Measurements from ENCODE around the gene ZNF318.

Gene ZNF318

DNA sequence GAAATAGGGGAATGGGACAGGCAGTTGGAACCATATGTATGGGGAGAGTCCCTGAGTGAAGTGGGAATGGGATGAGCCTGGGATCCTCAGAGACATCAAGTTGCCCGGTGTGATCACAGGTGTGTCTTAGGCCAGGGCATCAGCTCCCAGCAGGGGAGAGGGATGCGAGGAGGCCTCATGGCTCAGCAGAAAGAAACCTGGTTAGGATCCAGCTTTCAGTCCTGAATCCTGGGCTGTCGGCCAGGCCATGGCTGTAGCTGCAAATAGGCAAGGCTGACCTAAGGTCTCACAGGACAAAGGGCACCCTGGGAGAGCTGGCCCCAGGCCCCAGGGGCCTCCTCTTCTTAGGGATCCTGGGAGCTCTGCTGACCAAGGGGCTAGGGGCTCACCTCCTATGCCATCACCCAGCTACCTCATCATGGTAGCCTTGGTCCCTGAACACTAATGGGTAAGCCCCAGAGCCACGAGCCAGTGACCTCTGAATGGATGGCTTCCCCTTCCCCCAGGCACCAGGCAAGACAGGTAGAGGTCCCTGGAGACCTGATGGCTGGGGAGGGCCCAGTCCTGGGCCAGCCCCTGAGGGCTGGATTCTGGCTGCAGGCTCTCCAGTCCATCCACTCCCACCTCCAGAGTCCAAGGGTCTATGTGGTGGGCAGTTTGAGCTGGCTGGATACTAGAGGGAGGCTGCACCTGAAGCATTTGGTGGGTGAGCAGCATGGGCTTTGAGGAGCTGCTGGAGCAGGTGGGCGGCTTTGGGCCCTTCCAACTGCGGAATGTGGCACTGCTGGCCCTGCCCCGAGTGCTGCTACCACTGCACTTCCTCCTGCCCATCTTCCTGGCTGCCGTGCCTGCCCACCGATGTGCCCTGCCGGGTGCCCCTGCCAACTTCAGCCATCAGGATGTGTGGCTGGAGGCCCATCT lies 71.5 kb downstream of the ZNF318 start, which contains the start of gene SLC22A7:
SLC22A7 (plus strand) TSS at position 617 of the 921 bp plus-strand sequence; CDS start at position 716, 99 bp downstream.
- DNase-seq = no peak

DNA sequence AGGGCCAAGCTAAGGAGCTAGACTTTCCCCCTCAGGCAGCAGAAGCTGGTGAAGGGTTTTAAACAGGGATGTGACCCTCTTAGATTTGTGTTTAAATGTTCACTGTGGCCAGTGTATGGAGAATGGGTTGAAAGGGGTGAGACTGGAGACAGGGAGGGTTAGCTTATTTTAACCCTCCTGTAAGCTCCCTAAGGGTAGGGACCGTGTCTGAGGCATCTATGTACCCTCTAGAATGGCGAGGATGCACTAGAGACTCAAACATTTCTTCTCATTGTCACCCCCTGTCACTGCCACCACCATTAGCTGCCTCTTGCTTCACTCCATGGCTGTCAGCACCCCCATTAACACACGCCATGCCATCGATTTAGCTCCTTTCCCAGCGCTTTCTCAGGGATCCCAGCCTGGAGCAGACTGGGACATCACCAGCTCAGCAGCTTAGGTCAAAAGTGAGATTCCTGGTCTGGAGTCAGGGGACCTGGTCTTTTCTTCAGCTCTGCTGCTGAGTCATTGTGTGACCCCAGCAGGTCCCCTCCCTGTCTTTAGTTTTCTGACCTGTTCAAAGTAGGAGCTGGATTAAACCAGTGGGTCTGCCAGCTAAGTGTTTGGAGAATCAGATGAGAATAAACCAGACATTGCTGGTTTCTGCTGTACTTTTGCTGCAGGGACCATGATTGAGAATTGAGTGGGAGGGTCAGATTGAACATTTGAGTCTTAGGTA lies 72.5 kb downstream of the ZNF318 start:
- DNase-seq = no peak

DNA sequence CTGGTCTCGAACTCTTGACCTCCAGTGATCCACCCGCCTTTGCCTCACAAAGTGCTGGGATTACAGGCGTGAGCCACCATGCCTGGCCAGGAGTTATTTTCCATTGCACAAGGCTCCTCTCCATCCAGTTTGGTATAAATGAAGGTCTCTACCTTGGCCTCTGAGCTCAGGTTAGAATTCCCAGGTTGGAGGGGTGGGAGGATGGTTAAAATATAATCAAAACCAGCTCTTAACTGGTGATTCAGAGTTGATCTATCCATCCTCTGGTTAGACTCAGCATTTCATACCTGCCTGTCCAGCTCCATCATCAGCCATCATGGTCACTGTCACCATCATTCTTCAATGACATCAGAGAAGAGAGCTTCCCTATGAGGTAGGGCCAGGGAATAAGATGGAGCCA lies 74.0 kb downstream of the ZNF318 start:
- no peak for DNase-seq

DNA sequence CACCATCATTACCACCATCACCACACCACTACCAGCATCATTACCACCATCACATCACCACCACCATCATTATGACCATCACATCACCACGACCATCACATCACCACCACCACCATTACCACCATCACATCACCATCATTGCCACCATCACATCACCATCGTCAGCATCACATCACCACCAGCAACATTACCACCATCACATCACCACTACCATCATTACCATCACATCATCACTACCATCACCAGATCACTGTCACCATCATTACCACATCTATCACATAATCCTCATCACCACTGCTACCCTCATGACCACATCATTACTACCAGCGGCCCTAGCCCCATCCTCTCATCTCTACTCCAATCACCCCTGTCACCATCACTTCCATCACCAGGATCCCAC lies 74.9 kb downstream of the ZNF318 start:
- DNase-seq = no peak

DNA sequence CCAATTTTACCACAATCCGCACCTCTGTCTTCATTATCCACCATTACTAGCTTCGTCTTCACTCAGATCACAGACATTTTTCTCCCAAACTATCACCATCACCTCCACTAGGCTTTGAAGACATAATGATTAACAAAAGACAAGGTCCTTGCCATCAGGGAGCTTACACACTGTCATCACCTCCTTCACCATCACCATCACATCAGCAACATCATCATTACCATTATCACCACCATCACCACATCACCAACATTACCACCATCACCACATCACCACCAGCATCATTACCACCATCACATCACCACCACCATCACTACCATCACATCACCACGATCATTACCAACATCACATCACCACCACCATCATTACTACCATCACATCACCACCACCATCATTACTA lies 75.7 kb downstream of the ZNF318 start:
- DNase-seq = no peak

DNA sequence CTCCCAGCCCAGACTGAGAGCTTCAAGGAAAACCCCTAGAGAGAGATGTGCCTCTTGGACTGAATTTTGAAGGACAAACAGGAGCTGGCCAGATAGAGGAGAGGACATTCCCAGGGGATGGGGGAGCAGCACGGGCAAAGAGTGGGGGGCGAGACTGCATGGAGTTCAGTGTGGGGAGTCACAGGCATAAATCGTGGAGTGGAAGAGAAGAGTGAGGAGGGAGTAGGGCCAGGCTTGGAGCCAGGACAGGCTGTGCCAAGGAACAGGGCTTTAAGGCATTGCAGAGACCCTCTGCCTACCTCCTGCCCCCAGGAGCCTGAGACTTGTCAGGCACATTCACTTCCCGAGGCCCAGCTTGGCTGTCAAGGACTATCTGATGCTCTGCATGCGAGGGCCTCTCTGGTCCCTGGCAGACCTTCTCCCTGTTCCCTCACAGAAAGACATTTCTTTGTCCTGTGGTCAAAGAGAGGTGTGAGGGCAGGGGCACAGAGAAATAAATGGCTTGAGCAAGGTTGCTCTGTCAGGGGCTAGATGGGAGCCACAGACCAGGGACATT lies 76.6 kb downstream of the ZNF318 start:
- no peak for DNase-seq

DNA sequence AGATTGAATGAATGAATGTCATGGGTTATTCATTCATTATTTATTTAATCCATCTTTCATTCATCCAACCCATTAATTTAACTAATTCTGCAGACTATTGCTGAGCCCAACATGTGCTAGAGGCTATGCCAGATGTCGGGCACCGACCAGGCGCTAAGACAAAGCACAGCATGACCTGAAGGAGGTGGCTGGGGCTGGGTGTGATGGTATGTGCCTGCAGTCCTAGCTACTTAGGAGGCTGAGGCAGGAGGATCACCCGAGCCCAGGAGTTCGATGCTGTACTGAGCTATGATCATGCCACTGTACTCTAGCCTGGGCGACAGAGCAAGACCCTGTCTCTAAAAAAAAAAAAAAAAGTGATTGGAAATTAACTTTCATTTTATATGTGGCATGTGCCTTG lies 77.1 kb downstream of the ZNF318 start:
- no peak for DNase-seq

DNA sequence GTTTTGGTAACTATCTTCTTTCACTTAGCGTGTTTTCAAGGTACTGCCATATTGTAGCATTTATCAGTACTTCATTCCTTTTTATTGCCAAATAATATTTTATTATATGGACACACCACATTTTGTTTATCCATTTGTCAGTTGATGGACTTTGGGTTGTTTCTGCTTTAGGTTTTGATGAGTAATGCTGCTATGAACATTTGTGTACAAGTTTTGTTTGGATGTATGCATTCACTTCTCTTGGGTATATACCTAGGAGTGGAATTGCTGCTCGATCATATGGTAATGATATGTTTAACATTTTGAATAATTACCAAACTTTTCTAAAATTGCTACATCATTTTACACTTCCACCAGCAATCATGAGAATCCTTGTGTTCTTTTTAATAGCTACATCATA lies 77.7 kb downstream of the ZNF318 start:
- no peak for DNase-seq

DNA sequence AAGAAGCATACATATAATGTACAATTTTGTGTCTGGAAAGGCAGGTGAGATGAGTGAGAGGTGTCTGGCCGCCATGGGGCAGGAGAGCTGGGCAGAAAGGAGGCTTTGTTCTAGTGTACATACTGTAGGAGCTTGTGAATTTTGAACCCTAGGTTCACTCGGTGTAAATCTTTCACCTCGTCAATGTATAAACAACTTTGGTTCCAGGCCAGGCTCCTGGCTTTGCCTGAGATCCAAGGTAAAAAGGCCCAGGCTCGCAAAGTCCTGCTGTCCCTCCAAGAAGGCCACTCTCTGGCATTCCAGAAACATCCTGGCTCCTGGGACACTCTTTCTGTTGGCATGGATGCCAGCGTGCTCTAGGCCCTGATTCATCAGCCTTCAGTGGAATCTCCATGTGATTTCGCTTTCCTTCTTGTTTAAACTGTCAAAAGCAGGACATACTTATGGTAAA lies 78.5 kb downstream of the ZNF318 start:
- DNase-seq = no peak

DNA sequence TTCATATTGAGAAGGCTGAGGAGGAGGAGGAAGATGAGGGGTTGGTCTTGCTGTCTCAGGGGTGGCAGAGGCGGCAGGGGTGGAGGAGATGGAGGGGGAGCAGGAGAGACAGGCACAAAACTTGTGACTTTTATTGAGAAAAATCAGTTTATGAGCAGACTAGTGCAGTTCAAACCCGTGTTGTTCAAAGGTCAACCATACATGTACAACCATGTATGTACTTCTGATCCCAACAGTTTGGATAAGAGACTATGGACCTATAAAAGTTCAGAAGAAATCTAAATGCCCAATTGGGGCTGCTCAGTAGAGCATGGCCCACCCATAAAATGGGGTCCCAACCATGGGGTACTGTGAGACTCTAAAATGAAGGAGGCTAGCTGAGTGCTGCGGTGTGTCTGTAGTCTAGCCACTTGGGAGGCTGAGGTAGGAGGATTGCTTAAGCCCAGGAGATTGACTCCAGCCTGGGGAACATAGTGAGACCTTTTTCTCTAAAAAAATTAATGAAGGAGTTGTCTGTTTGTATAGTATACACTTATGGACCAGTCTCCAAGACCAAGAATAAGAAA lies 79.0 kb downstream of the ZNF318 start:
- DNase-seq = no peak

DNA sequence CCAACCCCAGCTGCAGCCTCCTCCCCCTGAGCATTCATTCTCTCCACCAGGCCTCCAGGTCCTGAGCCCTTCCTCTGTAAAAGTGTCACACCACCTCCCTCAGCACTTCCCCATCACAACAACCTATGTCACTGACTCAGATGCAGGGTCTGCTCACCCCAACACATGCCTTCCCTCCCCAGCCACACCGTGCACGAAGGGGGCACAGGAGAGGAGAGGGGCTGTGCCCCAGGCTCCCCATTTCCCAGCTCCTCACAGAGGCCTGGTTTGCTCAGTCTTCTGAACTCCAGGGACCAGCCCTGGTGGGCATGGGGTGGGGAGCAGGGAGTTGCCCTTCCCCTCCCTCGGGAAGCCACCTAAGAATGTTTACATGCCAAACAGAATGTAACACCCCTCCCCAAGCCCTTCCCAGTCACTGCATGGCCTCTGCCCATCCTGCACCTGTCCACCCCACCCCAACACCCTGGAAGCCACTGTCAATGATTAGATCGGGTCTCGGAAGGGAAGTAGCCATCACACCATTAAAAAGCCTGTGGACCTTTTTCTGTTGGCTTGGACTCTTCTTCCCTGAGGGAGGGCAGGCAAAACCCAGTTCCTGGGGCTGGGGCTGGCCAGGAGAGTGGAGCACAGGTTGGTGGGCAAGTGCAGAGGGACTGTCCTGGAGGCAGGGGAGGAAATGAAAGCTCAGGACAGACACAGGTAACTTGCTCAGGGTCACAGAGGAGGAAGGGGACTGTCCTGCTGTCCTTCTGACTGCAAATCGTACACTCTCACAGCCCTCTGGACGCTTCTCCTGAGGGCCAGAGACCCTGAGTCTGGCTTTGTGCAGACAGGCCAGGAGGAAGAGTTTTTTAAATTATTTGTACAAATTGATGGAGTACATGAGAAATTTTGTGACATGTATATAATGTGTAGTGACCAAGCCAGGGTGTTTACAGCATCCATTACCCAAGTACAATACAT lies 81.4 kb downstream of the ZNF318 start:
- no peak for DNase-seq

DNA sequence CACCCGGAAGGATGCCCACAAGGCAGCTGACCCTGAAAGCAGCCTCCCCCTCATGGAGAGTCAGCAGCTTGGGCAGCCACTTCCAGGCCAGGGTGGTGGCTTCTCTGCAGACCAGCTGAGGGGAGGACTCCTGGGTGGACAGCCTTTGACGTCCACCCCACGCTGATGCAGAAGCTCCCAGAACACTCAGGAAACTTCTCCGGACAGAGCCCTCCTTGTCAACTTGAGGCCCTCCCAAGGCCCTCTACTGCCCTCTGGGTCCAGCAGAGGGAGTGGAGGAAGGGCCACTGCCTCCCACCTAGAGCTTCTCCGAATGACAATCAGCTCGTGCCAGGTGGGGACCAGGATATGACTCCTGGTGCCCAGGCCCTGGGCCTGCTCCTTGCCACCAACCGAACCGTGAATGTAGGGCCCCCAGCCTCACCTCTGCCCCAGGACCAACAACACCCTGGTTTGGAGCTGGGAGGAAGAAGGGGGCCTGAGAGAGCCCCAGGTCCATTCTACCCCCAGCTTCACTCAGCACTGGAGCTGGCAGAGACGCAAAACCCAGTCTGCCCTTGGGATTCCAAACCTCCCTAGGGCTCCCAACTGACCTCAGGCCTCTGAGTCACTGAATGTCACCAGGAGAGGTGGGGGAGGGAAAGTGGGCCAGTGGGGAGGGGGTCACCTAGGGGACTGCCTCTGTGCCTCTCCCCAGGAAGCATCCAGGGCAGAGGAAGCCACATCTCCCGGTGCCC lies 82.3 kb downstream of the ZNF318 start:
- DNase-seq = no peak

DNA sequence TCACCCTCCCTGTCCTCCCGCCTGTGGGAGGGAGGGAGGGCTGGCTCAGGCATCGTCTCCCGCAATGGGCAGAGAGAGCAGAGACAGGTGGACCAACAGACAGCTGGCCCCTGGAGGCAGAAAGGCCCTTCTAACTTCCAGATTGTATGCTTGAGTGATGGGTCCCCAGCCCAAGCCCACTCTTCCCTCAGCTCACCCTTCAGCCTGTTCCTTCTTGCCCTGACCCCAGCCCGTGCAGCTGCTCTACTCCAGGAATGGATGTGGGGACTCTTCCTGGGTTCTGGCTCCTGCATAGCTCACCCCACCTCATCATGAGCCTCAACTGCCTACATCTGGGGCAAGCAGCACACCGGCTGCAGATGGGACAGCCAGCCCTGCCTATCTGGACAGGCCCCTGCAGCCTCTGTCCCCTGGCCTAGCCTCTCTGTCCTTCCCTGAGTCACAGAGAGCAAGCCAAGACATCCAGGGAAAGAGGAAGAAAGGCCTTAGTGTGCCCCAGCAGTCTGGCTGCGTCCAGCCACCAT lies 82.9 kb downstream of the ZNF318 start:
- no peak for DNase-seq
